Endothelial cell of umbilical vein (primary cell): ENCODE data around the gene CEP120. TPM values are rescaled to one million over a fixed set of nuclear protein-coding genes. Genes with fewer than 3 reads are reported as not detected.

Source experiments
- BruUV-seq: library from RNA; stranded (reverse); fragments of 400-500 nt; replicated peaks from 2 replicates; lab custom pipeline; 2021; lab: Mats Ljungman, UMichigan
- CTCF ChIA-PET: fragments of 300-600, 350-600 bp; sonication (Branson Sonifier 250); formaldehyde crosslinking; loops from one replicate; lab custom pipeline; 2021; ENCODE audit warnings: antibody characterized with exemption, inconsistent platforms; lab: Charles Lee
- POLR2A ChIA-PET: fragments of 300-600, 350-600 bp; sonication (Branson Sonifier 250); formaldehyde crosslinking; loops from one replicate; lab custom pipeline; 2021; ENCODE audit warnings: antibody characterized with exemption, inconsistent platforms; lab: Charles Lee
- DNase-seq: peaks from one replicate; pipeline ENCODE4 v3.0.0-alpha.2; 2011; ENCODE audit warnings: low read depth, low spot score
- FAIRE-seq: peaks from 2 replicates; lab custom pipeline; 2011; peaks lifted over from hg19 to GRCh38; lab: Jason Lieb, UNC
- H2AFZ ChIP-seq: 2 replicates; pipeline ENCODE4 v1.6.0; 2012; ENCODE audit warnings: low read depth, low read length, control low read depth, inconsistent platforms
- H3K27ac ChIP-seq: 2 replicates; pipeline ENCODE4 v1.5.1; 2011; ENCODE audit warnings: low read depth, mild to moderate bottlenecking, control low read depth, low read length, moderate library complexity; ENCODE audit not compliant: insufficient read depth
- H3K27me3 ChIP-seq, 2 experiments: 2 replicates each; pipeline versions ENCODE4 v1.6.0 to v1.6.1; 2011; ENCODE audit warnings: low read length in 2 of 2, mixed read lengths in 1 of 2; ENCODE audit not compliant: control insufficient read depth in 2 of 2, insufficient read depth in 2 of 2
- H3K36me3 ChIP-seq, 2 experiments: 2 replicates in 1 of 2; 3 replicates in 1 of 2; pipeline ENCODE4 v1.5.1; 2011; ENCODE audit warnings: low read length in 2 of 2, mild to moderate bottlenecking in 1 of 2, moderate library complexity in 1 of 2; ENCODE audit not compliant: control insufficient read depth in 2 of 2, insufficient read depth in 2 of 2; ENCODE audit errors: extremely low read depth in 1 of 2
- H3K4me1 ChIP-seq: 3 replicates; pipeline ENCODE4 v1.5.1; 2011; ENCODE audit warnings: mild to moderate bottlenecking, low read length; ENCODE audit not compliant: control insufficient read depth, insufficient read depth; ENCODE audit errors: extremely low read depth
- H3K4me2 ChIP-seq: 2 replicates; pipeline ENCODE4 v1.6.1; 2011; ENCODE audit warnings: low read length, control low read depth, mixed read lengths; ENCODE audit not compliant: insufficient read depth
- H3K4me3 ChIP-seq, 3 experiments: fragments of 200-600 bp in 1 of 3; sonication (generic), shearing (Covaris generic) in 1 of 3; replicated peaks in 1 of 3; 2 replicates each; pipeline ENCODE4 v1.5.1; 2011 to 2016; ENCODE audit warnings: control low read depth in 3 of 3, low read length in 3 of 3, mild to moderate bottlenecking in 2 of 3, inconsistent platforms in 1 of 3, low read depth in 1 of 3, moderate library complexity in 1 of 3; ENCODE audit not compliant: insufficient read depth in 1 of 3
- H3K79me2 ChIP-seq: 2 replicates; pipeline ENCODE4 v1.6.0; 2012; ENCODE audit warnings: low read length, inconsistent platforms; ENCODE audit not compliant: control insufficient read depth, insufficient read depth
- H3K9ac ChIP-seq: replicated peaks from 2 replicates; pipeline ENCODE3; 2011; ENCODE audit warnings: low read length, control low read depth; ENCODE audit not compliant: insufficient read depth; ENCODE audit errors: extremely low read depth
- H3K9me1 ChIP-seq: replicated peaks from 3 replicates; pipeline ENCODE4 v1.6.0; 2011; ENCODE audit warnings: mild to moderate bottlenecking, low read length; ENCODE audit not compliant: control insufficient read depth, insufficient read depth; ENCODE audit errors: extremely low read depth
- H3K9me3 ChIP-seq: replicated peaks from 2 replicates; pipeline ENCODE4 v1.5.1; 2012; ENCODE audit warnings: low read length, inconsistent platforms; ENCODE audit not compliant: control insufficient read depth, insufficient read depth
- H4K20me1 ChIP-seq: replicated peaks from 2 replicates; pipeline ENCODE3; 2011; ENCODE audit warnings: mild to moderate bottlenecking, low read length; ENCODE audit not compliant: control insufficient read depth, insufficient read depth; ENCODE audit errors: extremely low read depth
- CTCF ChIP-seq, 2 donors: IDR thresholded peaks; 1 replicate in 1 of 2; 2 replicates in 1 of 2; pipeline ENCODE4 v1.5.1; 2011; ENCODE audit warnings: low read length in 2 of 2, mild to moderate bottlenecking in 2 of 2, moderate library complexity in 2 of 2, control low read depth in 1 of 2, inconsistent platforms in 1 of 2, low read depth in 1 of 2; ENCODE audit not compliant: insufficient read depth in 1 of 2; ENCODE audit errors: extremely low read depth in 1 of 2
- FOS ChIP-seq: IDR thresholded peaks from 2 replicates; pipeline ENCODE4 v1.6.1; 2011; ENCODE audit warnings: mild to moderate bottlenecking, low read length, moderate library complexity, borderline replicate concordance; ENCODE audit not compliant: insufficient read depth
- GATA2 ChIP-seq: IDR thresholded peaks from 2 replicates; pipeline ENCODE4 v1.7.0; 2011; ENCODE audit warnings: low read depth, mild to moderate bottlenecking, moderate library complexity, mixed read lengths, low read length; ENCODE audit not compliant: insufficient read length, insufficient read depth
- MYC ChIP-seq: IDR thresholded peaks from one replicate; pipeline ENCODE4 v1.6.1; 2011; ENCODE audit warnings: mild to moderate bottlenecking, low read depth, low read length
- dilution Hi-C: fragments of 300-500 bp; cut with MboI; formaldehyde crosslinking; loops from one replicate; pipeline ENCODE4 v1.15.0; 2019; ENCODE audit warnings: low sequenced_read_pairs; ENCODE audit not compliant: extremely low pct_ligation_motif_present
- intact Hi-C: fragments of 100-400 bp; cut with micrococcal nuclease; formaldehyde crosslinking; loops from one replicate; pipeline ENCODE4 v1.10.0; 2022
- polyA plus RNA-seq, 4 experiments: library from polyadenylated mRNA; depleted of rRNA in 3 of 4; stranded (reverse) in 3 of 4; unstranded in 1 of 4; fragments of >200 nt; gene quantifications; 2 replicates each; pipeline versions ENCODE4 v1.2.1 to v1.2.3, GENCODE V29; 2011 to 2012; ENCODE audit warnings: missing spikeins in 1 of 4
- total RNA-seq: library from RNA; stranded (reverse); gene quantifications from 2 replicates; pipeline ENCODE4 v1.2.3, GENCODE V29; 2021
- TF ChIP-seq, protein P1 (sequence below): IDR thresholded peaks from 2 replicates; pipeline ENCODE4 v1.6.1; 2011; ENCODE audit not compliant: insufficient read depth, insufficient read length

CEP120 gene
- total and polyA plus RNA-seq, 2 donors (not counting 3 experiments of a cell fraction or from before 2014, with no cell fraction given) = 6.6 to 18.8 TPM

DNA sequence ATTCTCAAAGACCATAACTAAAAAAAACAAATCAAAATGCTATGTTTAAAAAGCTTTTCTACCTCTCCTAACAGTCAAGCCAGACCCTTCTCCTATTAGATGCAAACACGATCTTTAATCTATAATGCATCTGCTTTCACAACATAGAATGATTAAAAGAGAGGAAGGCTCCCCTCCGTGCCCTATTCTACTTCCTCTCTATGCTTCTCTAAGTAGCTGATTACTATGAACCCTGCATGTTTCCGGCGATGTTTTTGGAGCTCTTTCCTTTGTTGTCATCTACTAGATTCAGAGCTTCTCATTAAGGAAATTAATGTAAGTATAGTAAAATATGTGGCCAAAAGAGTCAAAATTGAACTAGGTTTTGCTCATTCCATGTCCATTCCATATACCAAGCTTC lies 29.2 kb upstream of the CEP120 start:
- H2AFZ ChIP-seq = peak overlapping the region; percentile 58
- no peaks in the 10 kb centered on the region for H3K9me1 ChIP-seq
- ChIA-PET POLR2A (no interaction called here), CTCF (interaction anchor here (0.7 to 1.1 kb wide), 3 partner anchors 11 to 37 kb away, joined by 3 to 4 read pairs (median 3); no protein-coding TSS in a partner anchor)
- H3K36me3 ChIP-seq = no peaks in the 10 kb centered on the region
- peaks cover 0 to 2% of the 10 kb centered on the region in 2 experiments for H3K27me3 ChIP-seq
- H3K4me3 ChIP-seq = no peak overlapping the region
- no peak overlapping the region for H3K9ac ChIP-seq
- FAIRE-seq (no peak), DNase-seq (no peak)
- no peaks in the 10 kb centered on the region for H3K4me1 ChIP-seq
- H3K9me3 ChIP-seq = no peaks in the 10 kb centered on the region
- H3K27ac ChIP-seq = no peak overlapping the region
- H4K20me1 ChIP-seq = no peaks in the 10 kb centered on the region
- no TSS peak for BruUV-seq
- no peak for TF ChIP-seq GATA2
- TF ChIP-seq FOS = no peak
- TF ChIP-seq, protein P1, sequence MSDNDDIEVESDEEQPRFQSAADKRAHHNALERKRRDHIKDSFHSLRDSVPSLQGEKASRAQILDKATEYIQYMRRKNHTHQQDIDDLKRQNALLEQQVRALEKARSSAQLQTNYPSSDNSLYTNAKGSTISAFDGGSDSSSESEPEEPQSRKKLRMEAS = no peak
- TF ChIP-seq CTCF (IDR thresholded peaks at IDR 0.05; ENCODE audit: extremely low read depth in 1 of 2, insufficient read depth in 1 of 2, low read depth in 1 of 2, low read length in 2 of 2) = no peak
- no peak for TF ChIP-seq MYC
- no peak overlapping the region for H3K4me2 ChIP-seq
- intact Hi-C loops = no loop called here
- dilution Hi-C loops = no loop called here
- no peaks in the 10 kb centered on the region for H3K79me2 ChIP-seq
